GM19467 (cell line): ENCODE measurements around the gene POLR3A.

Experiments used
- ATAC-seq: cut with Tn5 transposase; IDR thresholded peaks from one replicate; pipeline ENCODE4 v1.9.1; 2021; ENCODE audit warnings: mild to moderate bottlenecking, moderate library complexity; ENCODE audit not compliant: unreplicated experiment

POLR3A gene

GRCh38 chr10:77922055-77922454 is 107.3 kb downstream of the POLR3A start:
- no peak for ATAC-seq

GRCh38 chr10:77921395-77921794 is 107.9 kb downstream of the POLR3A start:
- ATAC-seq = no peak

GRCh38 chr10:77920495-77920894 is 108.8 kb downstream of the POLR3A start:
- ATAC-seq = no peak

GRCh38 chr10:77919713-77920108 is 109.6 kb downstream of the POLR3A start:
- ATAC-seq = no peak
